Fibroblast of lung (primary cell): ENCODE data around the gene RARRES1. TPM values are rescaled to one million over a fixed set of nuclear protein-coding genes. Genes with fewer than 3 reads are reported as not detected.

ENCODE experiments used
- DNase-seq, 2 donors: peaks; one replicate each; pipeline versions ENCODE4 v3.0.0 to v3.0.0-alpha.2; 2010; ENCODE audit warnings: low read depth in 2 of 2
- H2AFZ ChIP-seq: 2 replicates; pipeline ENCODE4 v1.5.1; 2012; ENCODE audit warnings: low read length, control low read depth, inconsistent platforms
- H3K27ac ChIP-seq: 2 replicates; pipeline ENCODE4 v1.5.1; 2011; ENCODE audit warnings: low read length, control low read depth; ENCODE audit not compliant: insufficient read depth
- H3K27me3 ChIP-seq: 2 replicates; pipeline ENCODE4 v1.5.1; 2011; ENCODE audit warnings: mild to moderate bottlenecking, low read length; ENCODE audit not compliant: control insufficient read depth, insufficient read depth
- H3K36me3 ChIP-seq: 2 replicates; pipeline ENCODE4 v1.5.1; 2011; ENCODE audit warnings: low read length; ENCODE audit not compliant: control insufficient read depth, insufficient read depth
- H3K4me1 ChIP-seq: 2 replicates; pipeline ENCODE4 v1.5.1; 2011; ENCODE audit warnings: low read length; ENCODE audit not compliant: control insufficient read depth, insufficient read depth; ENCODE audit errors: extremely low read depth
- H3K4me2 ChIP-seq: 2 replicates; pipeline ENCODE4 v1.5.1; 2011; ENCODE audit warnings: low read length, control low read depth; ENCODE audit not compliant: insufficient read depth; ENCODE audit errors: extremely low read depth
- H3K4me3 ChIP-seq, 4 experiments: fragments of 200-600 bp in 1 of 4; sonication (generic) in 1 of 4; replicated peaks in 1 of 4; 2 replicates each; pipeline ENCODE4 v1.5.1; 2011 to 2016; ENCODE audit warnings: low read length in 4 of 4, low read depth in 3 of 4, mild to moderate bottlenecking in 3 of 4, control low read depth in 2 of 4, inconsistent platforms in 1 of 4, mixed read lengths in 1 of 4; ENCODE audit not compliant: insufficient read depth in 1 of 4; ENCODE audit errors: control extremely low read depth in 1 of 4
- H3K79me2 ChIP-seq: 2 replicates; pipeline ENCODE4 v1.5.1; 2012; ENCODE audit warnings: mild to moderate bottlenecking, low read length, inconsistent platforms; ENCODE audit not compliant: control insufficient read depth, insufficient read depth
- H3K9ac ChIP-seq: 2 replicates; pipeline ENCODE4 v1.5.1; 2011; ENCODE audit warnings: mild to moderate bottlenecking, low read length, control low read depth; ENCODE audit not compliant: insufficient read depth
- H3K9me3 ChIP-seq: 2 replicates; pipeline ENCODE4 v1.5.1; 2012; ENCODE audit warnings: low read depth, low read length; ENCODE audit not compliant: control insufficient read depth, insufficient read depth
- H4K20me1 ChIP-seq: 2 replicates; pipeline ENCODE4 v1.5.1; 2011; ENCODE audit warnings: low read length; ENCODE audit not compliant: control insufficient read depth, insufficient read depth; ENCODE audit errors: extremely low read depth
- EZH2 ChIP-seq: IDR thresholded peaks from 2 replicates; pipeline ENCODE4 v1.5.1; 2012; ENCODE audit warnings: low read length, control low read depth, mild to moderate bottlenecking; ENCODE audit errors: missing control alignments
- polyA plus RNA-seq, 2 donors: library from polyadenylated mRNA; depleted of rRNA in 1 of 2; stranded (reverse) in 1 of 2; unstranded in 1 of 2; fragments of >200 nt; gene quantifications; 2 replicates each; pipeline ENCODE4 v1.2.1, GENCODE V29; 2011 to 2012; ENCODE audit warnings: missing spikeins in 1 of 2
- total RNA-seq: library from RNA; depleted of rRNA; stranded (reverse); fragments of >200 nt; gene quantifications from 2 replicates; pipeline ENCODE4 v1.2.1, GENCODE V29; 2014
- TF ChIP-seq, protein P1 (sequence below), 2 donors: IDR thresholded peaks in 1 of 2; conservative IDR thresholded peaks in 1 of 2; 1 replicate in 1 of 2; 2 replicates in 1 of 2; pipeline ENCODE4 v1.5.1; 2011 to 2012; ENCODE audit warnings: low read length in 2 of 2, control low read depth in 1 of 2, inconsistent platforms in 1 of 2, low read depth in 1 of 2, mild to moderate bottlenecking in 1 of 2

The RARRES1 gene
- total and polyA plus RNA-seq, 2 donors (not counting 1 experiment from before 2014, with no cell fraction given) = 27.7 to 93.3 TPM

DNA sequence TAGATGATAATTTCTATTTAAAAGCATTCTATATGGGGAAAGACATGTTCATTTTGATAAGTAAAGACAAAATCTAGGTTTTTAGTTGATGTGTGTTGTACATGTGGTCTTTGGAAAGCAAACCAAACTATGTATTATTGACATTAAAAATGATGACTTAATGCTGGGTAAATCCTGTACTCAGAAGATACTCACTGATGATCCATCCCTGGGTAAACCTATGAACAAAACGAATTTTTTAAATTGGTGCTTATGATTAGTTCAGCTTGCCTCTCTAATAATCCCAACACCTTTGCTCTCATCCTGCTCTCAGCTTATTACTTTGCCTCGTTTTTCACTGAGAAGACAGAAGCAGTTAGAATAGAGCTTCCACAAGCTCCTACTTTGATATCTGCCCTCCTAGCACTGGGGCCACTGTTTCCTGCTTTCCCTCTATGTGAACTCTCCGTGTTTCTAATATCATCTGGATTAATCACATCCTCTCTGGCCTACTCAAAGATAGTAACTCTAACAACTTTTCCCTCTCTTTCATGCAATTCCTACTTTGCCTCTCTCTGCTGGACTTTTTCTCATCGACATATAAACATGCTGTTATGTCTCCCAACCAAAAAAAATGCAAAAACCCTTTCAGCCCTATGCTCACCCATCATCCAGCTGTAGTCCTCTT is 29.3 kb downstream of the RARRES1 start:
- H3K27ac ChIP-seq = peak overlapping the region; percentile 85
- TF ChIP-seq EZH2 = no peak
- TF ChIP-seq, protein P1, sequence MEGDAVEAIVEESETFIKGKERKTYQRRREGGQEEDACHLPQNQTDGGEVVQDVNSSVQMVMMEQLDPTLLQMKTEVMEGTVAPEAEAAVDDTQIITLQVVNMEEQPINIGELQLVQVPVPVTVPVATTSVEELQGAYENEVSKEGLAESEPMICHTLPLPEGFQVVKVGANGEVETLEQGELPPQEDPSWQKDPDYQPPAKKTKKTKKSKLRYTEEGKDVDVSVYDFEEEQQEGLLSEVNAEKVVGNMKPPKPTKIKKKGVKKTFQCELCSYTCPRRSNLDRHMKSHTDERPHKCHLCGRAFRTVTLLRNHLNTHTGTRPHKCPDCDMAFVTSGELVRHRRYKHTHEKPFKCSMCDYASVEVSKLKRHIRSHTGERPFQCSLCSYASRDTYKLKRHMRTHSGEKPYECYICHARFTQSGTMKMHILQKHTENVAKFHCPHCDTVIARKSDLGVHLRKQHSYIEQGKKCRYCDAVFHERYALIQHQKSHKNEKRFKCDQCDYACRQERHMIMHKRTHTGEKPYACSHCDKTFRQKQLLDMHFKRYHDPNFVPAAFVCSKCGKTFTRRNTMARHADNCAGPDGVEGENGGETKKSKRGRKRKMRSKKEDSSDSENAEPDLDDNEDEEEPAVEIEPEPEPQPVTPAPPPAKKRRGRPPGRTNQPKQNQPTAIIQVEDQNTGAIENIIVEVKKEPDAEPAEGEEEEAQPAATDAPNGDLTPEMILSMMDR (conservative IDR thresholded peaks at IDR 0.05 in 1 of 2, IDR thresholded peaks at IDR 0.05 in 1 of 2; ENCODE audit: low read depth in 1 of 2, low read length in 2 of 2) = no peak
- H3K4me1 ChIP-seq = peaks cover 28% of the 10 kb centered on the region
- peak overlapping the region; percentile 56 for H3K4me2 ChIP-seq
- no peaks in the 10 kb centered on the region for H3K36me3 ChIP-seq
- H3K79me2 ChIP-seq = no peaks in the 10 kb centered on the region
- DNase-seq = peak; percentile 52 to 88
- no peak overlapping the region for H3K4me3 ChIP-seq
- H3K9me3 ChIP-seq = no peaks in the 10 kb centered on the region
- no peak overlapping the region for H2AFZ ChIP-seq
- no peaks in the 10 kb centered on the region for H3K27me3 ChIP-seq
- H3K9ac ChIP-seq = no peak overlapping the region
- no peaks in the 10 kb centered on the region for H4K20me1 ChIP-seq

DNA sequence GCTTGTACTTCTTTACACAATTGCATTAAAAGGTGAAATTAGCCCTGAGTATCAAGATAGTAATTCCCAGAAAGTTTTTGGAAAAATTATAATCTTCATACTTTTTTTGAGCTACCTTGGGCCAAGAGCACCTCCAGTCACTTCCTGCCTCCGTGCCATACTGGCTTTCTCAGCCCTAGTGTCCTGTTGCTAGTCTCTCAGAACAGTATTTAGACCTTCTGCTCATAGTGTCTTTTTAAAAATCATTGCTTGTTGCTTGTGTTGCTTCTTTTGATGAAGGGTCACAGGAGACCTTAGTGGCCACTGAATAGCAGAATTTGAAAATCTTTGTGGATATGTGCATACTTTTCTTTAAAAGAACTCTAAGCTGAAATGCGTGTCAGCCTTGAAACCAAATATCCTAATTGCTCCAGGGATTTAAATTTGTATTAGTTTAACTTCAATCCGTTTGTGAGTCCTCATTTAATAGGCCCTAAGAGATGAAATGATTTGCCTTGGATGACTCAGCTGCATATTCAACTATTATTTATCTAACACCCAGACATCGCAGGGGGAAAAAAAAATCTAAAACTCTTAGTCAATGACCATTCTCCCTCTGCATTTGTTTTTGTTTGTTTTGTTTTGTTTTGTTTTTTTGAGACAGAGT is 30.7 kb downstream of the RARRES1 start:
- Histone ChIP-seq H3K9me3 (no peaks in the 10 kb centered on the region), H3K4me1 (peaks cover 28% of the 10 kb centered on the region), H3K27me3 (no peaks in the 10 kb centered on the region), H3K79me2 (no peaks in the 10 kb centered on the region), H3K36me3 (no peaks in the 10 kb centered on the region), H3K4me2 (peak overlapping the region; percentile 15), H3K27ac (peak overlapping the region; percentile 39), H3K9ac (no peak overlapping the region), H3K4me3 (no peak overlapping the region), H2AFZ (no peak overlapping the region), H4K20me1 (no peaks in the 10 kb centered on the region)
- no peak for TF ChIP-seq EZH2
- TF ChIP-seq, protein P1 (conservative IDR thresholded peaks at IDR 0.05 in 1 of 2, IDR thresholded peaks at IDR 0.05 in 1 of 2; ENCODE audit: low read depth in 1 of 2, low read length in 2 of 2) = no peak
- peak; percentile 40 to 66 for DNase-seq

DNA sequence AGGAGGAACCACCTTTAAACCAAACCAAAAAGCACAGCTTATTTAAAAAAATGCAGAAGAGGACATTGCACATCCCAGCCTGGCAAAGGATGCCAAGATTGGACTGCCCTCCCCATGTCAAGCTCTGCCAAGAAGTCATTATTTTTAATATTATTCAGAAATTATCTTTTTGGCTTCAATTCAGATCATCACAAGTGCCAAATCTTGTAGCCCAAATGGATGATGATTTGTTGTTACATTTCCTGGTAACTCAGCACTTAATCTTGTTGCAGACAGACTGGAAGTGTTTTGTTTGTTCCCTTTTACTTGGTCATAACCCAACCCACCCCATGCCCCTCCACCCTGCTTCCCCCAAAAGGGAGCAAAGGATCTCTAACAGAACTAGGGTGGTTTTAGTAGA is 31.7 kb downstream of the RARRES1 start:
- Histone ChIP-seq H3K27me3 (no peaks in the 10 kb centered on the region), H2AFZ (no peak overlapping the region), H3K4me3 (no peak overlapping the region), H3K79me2 (no peaks in the 10 kb centered on the region), H4K20me1 (no peaks in the 10 kb centered on the region), H3K9me3 (no peaks in the 10 kb centered on the region), H3K27ac (no peak overlapping the region), H3K4me1 (peaks cover 28% of the 10 kb centered on the region), H3K4me2 (no peak overlapping the region), H3K9ac (no peak overlapping the region), H3K36me3 (no peaks in the 10 kb centered on the region)
- no peak for TF ChIP-seq EZH2
- TF ChIP-seq, protein P1 (conservative IDR thresholded peaks at IDR 0.05 in 1 of 2, IDR thresholded peaks at IDR 0.05 in 1 of 2; ENCODE audit: low read depth in 1 of 2, low read length in 2 of 2) = no peak
- DNase-seq = no peak
